GM18505 (cell line): ENCODE measurements around the gene BOD1L1.

Experiments used
- ATAC-seq: cut with Tn5 transposase; IDR thresholded peaks from one replicate; pipeline ENCODE4 v1.9.1; 2021; ENCODE audit not compliant: unreplicated experiment
- POLR2A ChIP-seq: IDR thresholded peaks from 4 replicates; pipeline ENCODE4 v1.6.1; 2011; ENCODE audit warnings: borderline replicate concordance; ENCODE audit not compliant: insufficient read depth, insufficient read length; ENCODE audit errors: extremely low read depth

The BOD1L1 gene

GRCh38 chr4:13627606-13628311 is at the start of gene BOD1L1:
Gene BOD1L1, minus strand, starts transcription at chr4:13627725. Its CDS starts 138 bp downstream, at chr4:13627587.
- peak; percentile 94 for ATAC-seq
- peak; percentile 98 for TF ChIP-seq POLR2A

GRCh38 chr4:13674971-13675370 is 47.4 kb upstream of the BOD1L1 start:
- no peak for TF ChIP-seq POLR2A
- no peak for ATAC-seq

DNA sequence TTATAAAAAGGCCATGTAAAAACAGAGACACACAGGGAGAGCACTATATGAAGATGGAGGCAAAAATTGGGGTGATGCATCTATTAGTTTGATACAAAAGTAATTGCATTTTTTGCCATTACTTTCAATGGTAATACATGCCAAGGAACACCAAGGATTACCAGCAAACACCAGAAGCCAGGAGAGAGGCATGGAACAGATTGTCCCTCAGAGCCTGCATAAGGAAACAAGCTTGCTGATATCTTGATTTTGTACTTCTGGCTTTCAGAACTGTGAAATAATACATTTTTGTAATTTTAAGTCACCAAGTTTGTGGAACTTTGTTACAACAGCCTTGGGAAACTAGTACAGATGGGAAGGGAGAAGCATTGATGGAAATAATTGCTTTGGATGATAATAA is 45.6 kb upstream of the BOD1L1 start:
- no peak for TF ChIP-seq POLR2A
- ATAC-seq, result no peak

DNA sequence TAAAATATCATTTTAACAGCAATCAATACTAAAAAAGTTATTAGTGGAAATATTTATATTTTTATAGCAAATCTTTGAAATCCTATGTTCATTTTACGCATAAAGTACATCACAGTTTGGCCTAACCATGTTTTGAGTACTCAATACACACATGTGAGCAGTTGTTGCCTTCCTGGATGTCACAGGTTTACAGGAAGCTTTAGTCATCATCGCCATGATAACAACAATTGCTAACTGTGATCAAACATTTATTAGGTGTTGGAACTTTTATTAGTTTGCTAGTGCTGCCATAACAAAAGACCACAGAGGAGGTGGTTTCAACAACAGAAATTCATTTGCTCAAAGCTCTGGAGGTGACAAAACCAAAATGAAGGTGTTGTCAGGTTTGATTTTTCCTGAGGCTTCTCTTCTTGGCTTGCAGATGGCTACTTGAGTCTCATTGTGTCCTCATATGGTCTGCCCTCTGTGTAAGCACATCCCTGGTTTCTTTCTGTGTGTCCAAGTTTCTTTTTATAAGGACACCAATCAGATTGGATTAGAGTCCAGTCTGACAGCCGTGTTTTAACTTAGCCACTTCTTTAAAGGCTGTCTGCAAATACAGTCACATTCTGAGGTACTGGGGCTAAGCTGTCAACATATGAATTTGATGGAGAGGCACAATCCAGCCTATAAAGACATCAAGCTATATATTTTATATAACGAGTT is 43.1 kb upstream of the BOD1L1 start:
- ATAC-seq, result no peak
- no peak for TF ChIP-seq POLR2A

DNA sequence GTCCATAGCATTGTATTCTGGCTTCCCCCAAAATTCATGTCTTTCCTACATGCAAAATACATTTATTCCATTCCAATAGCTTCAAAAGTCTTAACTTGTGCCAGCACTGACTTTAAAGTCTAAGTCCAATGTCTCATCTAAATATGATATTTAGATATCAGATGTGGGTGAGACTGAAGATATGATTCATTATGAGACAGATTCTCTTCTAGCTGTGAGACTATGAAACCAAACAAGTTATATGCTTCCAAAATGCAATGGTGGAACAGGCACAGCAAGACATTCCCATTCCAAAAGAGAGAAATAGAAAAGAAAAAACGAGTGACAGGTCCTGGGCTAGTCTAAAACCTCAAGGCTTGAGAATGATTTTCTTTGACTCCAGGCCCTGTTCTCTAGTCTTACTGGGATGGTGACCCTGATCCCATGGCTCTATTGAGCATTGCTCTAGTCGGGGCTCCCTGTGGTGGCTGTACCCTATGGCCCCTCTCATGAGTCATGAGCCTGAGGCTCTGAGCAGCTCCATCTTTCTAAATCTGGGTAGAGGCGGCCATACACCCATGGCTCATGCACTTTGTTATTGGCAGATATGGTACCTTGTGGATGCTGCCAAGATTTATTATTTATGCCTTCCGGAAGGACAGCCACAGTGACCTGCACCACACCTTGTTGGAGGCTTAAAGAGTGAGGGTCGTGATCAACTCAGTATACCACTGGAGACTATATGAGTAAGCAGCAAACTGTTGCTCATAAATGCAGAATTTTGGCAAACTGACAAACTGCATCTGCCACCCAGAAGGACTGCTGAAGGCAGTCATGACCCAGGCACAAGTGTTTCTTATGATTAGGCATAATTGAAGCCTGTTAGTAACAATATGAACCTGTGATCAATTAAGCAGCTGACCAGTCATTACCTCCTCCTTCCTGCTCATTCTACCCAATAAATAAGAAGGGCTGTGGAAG is 38.5 kb upstream of the BOD1L1 start:
- no peak for ATAC-seq
- no peak for TF ChIP-seq POLR2A

- TF ChIP-seq POLR2A, result no peak
- no peak for ATAC-seq
Observed at GRCh38 chr4:13659341-13660070, 32.0 kb upstream of the BOD1L1 start.

DNA sequence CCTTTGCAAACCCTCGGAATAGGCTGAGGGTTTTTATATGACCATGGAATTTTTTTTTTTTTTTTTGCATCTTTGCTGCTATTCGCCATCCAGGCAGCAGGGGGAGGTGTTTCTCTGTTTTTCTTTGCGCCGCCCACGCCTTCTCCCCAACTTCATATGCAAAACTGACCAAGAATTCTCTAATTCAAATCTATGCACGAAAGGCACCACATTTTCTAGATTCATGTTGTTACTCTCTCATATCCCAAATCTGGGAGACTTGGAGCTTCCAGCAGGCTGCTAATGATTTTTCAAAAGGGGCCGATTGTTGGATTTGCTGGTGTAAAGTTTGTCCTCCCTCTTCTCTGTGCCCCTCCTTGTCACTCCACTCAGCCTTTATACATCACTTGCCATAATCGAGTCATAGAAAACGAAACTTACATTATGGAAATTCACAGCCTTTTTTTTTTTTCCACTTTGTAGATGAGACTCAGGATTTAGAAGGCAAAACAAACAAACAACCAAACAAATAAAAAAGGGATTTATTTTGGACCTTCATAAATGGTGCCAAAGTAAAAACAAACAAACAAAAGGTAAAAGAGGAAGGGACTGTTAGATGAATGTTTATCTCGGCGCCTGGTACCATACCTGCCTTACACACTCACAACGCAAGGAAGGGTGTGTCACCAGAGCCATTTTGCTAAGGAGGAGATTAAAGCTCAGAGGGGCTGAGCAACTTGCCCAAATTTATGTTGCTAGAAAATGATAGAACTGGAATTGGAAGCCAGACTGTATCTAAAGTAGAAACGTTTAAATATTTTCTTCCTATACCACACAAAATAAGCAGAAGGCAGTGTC is 29.3 kb upstream of the BOD1L1 start:
- no peak for TF ChIP-seq POLR2A
- ATAC-seq, result peak; percentile 34

DNA sequence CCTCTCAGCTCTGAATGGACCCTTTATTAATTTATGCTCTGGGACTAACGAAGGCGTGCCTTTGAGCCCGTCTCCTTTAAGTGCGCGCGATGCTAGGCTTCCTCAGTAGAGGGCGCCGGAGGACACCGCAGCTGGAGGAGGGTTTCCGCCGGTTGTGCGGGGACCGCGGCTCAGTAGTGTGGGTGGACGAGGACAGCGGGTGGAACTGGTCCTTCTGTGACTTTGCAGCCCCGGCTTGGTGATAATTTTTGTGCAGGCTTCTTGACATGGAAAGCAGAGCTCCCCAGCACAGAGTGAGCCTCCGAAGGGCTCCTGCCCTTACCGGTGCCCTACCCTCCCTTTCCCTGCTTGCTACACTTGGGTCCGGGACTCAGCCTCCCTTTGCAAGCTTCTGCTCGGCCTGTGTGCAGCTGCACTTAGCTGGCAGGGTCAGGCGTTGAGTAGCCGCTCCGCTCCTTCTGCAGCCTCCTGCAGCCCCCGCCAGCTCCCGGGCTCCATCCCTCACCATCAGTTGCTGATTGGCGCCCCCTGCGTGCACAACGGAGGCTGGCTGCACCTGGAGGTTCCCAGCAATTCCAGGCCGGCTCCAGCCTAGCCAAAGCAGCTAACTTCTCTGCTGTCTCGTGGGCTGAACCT is 26.8 kb upstream of the BOD1L1 start:
- no peak for TF ChIP-seq POLR2A
- ATAC-seq, result peak; percentile 94

GRCh38 chr4:13653766-13654161 is 26.2 kb upstream of the BOD1L1 start:
- TF ChIP-seq POLR2A, result no peak
- no peak for ATAC-seq

GRCh38 chr4:13647031-13647430 is 19.5 kb upstream of the BOD1L1 start:
- TF ChIP-seq POLR2A, result no peak
- no peak for ATAC-seq

DNA sequence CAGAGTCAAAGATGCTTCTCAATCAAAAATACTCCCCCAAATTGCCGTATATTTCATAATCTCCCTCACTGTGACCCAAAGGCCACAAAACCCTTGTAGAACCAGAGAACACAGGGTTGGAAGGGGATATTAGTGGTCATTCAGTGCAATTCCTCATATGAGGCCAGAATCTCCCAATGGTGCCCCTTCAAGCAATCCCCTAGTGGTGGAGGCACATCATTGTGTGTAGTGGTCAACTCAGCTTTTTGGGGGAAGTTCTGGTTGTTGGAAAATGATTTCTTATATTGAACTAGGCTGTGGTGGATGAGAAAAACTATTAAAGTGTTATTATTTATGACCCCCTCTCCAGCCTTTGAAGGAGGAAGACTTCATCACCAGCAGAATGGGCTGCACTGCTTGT is 17.6 kb upstream of the BOD1L1 start:
- no peak for ATAC-seq
- TF ChIP-seq POLR2A, result no peak
